ENCODE measurements around the gene IQCE. TPM values are rescaled to one million over a fixed set of nuclear protein-coding genes. Genes with fewer than 3 reads are reported as not detected.

IQCE gene
- total RNA-seq, 1 experiment from 2014 or later, result 21.4 TPM

GRCh38 chr7:2528481-2529095 is 30.2 kb upstream of the IQCE start:
- Histone ChIP-seq H3K27ac (ENCODE audit: low read depth, low read length) (peak overlapping the region; percentile 37), H3K27me3 (ENCODE audit: insufficient read depth, low read length) (no peaks in the 10 kb centered on the region), H3K79me2 (ENCODE audit: insufficient read depth, low read length) (no peaks in the 10 kb centered on the region), H3K4me1 (ENCODE audit: control insufficient read depth in 1 of 2, insufficient read depth in 2 of 2, low read length in 2 of 2) (peaks cover 53 to 61% of the 10 kb centered on the region in 2 experiments), H2AFZ (ENCODE audit: low read depth, low read length, poor library complexity, severe bottlenecking) (no peak overlapping the region), H3K9ac (ENCODE audit: low read length) (no peak overlapping the region), H4K20me1 (ENCODE audit: insufficient read depth) (no peaks in the 10 kb centered on the region), H3K4me3 (replicated peaks in 1 of 2; ENCODE audit: low read depth in 1 of 2, low read length in 2 of 2) (no peak overlapping the region), H3K9me2 (ENCODE audit: insufficient read depth) (no peaks in the 10 kb centered on the region), H3K36me3 (ENCODE audit: control insufficient read depth in 1 of 2, insufficient read depth in 2 of 2, low read length in 2 of 2) (no peaks in the 10 kb centered on the region), H3K4me2 (ENCODE audit: low read length) (peak overlapping the region; percentile 62), H3K9me3 (ENCODE audit: control insufficient read depth in 1 of 2, insufficient read depth in 1 of 2, low read depth in 1 of 2, low read length in 2 of 2) (no peaks in the 10 kb centered on the region)
- CTCF ChIA-PET, result interaction anchor here (0.7 kb wide), 1 partner anchor 60 kb away, joined by 3 read pairs; no protein-coding TSS in a partner anchor
- no peak for DNase-seq (ENCODE audit: low read depth, low spot score)
- TF ChIP-seq POLR2AphosphoS5 (IDR thresholded peaks at IDR 0.05; ENCODE audit: low read depth, low read length), result no peak
- TF ChIP-seq SP1 (IDR thresholded peaks at IDR 0.05; ENCODE audit: low read depth), result no peak
- no peak for TF ChIP-seq EZH2phosphoT487 (IDR thresholded peaks at IDR 0.05; ENCODE audit: borderline replicate concordance)
- intact Hi-C loops (cut with micrococcal nuclease), result no loop called here
- ATAC-seq, result no peak
- BruUV-seq (replicated peaks), result no TSS peak
- RAD21 ChIA-PET (ENCODE audit: low non-redundant PET in 1 of 2, low total read pairs in 2 of 2, uncharacterized antibody in 2 of 2, unreplicated experiment in 2 of 2), result no interaction called here
- POLR2A ChIA-PET, result interaction anchor here (1.2 kb wide), 1 partner anchor 60 kb away, joined by 4 read pairs; no protein-coding TSS in a partner anchor

GRCh38 chr7:2529161-2530070 is 29.4 kb upstream of the IQCE start:
- Histone ChIP-seq H2AFZ (ENCODE audit: low read depth, low read length, poor library complexity, severe bottlenecking) (no peak overlapping the region), H3K27me3 (ENCODE audit: insufficient read depth, low read length) (no peaks in the 10 kb centered on the region), H3K4me2 (ENCODE audit: low read length) (peak overlapping the region; percentile 56), H3K4me1 (ENCODE audit: control insufficient read depth in 1 of 2, insufficient read depth in 2 of 2, low read length in 2 of 2) (peaks cover 47 to 53% of the 10 kb centered on the region in 2 experiments), H3K4me3 (replicated peaks in 1 of 2; ENCODE audit: low read depth in 1 of 2, low read length in 2 of 2) (peak overlapping the region in 1 of 2 experiments; percentile 20; a peak in 1 of 4 replicates), H3K27ac (ENCODE audit: low read depth, low read length) (peak overlapping the region; percentile 37; the same call in 1 of the 2 replicates), H3K9me3 (ENCODE audit: control insufficient read depth in 1 of 2, insufficient read depth in 1 of 2, low read depth in 1 of 2, low read length in 2 of 2) (no peaks in the 10 kb centered on the region), H3K36me3 (ENCODE audit: control insufficient read depth in 1 of 2, insufficient read depth in 2 of 2, low read length in 2 of 2) (no peaks in the 10 kb centered on the region), H3K79me2 (ENCODE audit: insufficient read depth, low read length) (no peaks in the 10 kb centered on the region), H3K9me2 (ENCODE audit: insufficient read depth) (no peaks in the 10 kb centered on the region), H4K20me1 (ENCODE audit: insufficient read depth) (no peaks in the 10 kb centered on the region), H3K9ac (ENCODE audit: low read length) (peak overlapping the region; percentile 12; the same call in 1 of the 2 replicates)
- no TSS peak for BruUV-seq (replicated peaks)
- CTCF ChIA-PET, result interaction anchor here (0.6 kb wide), 1 partner anchor 61 kb away, joined by 3 read pairs; no protein-coding TSS in a partner anchor
- POLR2A ChIA-PET, result no interaction called here
- intact Hi-C loops (cut with micrococcal nuclease), result no loop called here
- no peak for TF ChIP-seq RAD21 (IDR thresholded peaks at IDR 0.05; ENCODE audit: low read depth)
- no peak for TF ChIP-seq JUND (IDR thresholded peaks at IDR 0.05)
- TF ChIP-seq, protein P1, sequence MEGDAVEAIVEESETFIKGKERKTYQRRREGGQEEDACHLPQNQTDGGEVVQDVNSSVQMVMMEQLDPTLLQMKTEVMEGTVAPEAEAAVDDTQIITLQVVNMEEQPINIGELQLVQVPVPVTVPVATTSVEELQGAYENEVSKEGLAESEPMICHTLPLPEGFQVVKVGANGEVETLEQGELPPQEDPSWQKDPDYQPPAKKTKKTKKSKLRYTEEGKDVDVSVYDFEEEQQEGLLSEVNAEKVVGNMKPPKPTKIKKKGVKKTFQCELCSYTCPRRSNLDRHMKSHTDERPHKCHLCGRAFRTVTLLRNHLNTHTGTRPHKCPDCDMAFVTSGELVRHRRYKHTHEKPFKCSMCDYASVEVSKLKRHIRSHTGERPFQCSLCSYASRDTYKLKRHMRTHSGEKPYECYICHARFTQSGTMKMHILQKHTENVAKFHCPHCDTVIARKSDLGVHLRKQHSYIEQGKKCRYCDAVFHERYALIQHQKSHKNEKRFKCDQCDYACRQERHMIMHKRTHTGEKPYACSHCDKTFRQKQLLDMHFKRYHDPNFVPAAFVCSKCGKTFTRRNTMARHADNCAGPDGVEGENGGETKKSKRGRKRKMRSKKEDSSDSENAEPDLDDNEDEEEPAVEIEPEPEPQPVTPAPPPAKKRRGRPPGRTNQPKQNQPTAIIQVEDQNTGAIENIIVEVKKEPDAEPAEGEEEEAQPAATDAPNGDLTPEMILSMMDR (IDR thresholded peaks at IDR 0.05 in 2 of 3, conservative IDR thresholded peaks at IDR 0.05 in 1 of 3; ENCODE audit: borderline replicate concordance in 1 of 3, insufficient read depth in 1 of 3, low read depth in 2 of 3, low read length in 2 of 3), result no peak
- TF ChIP-seq ZNF274 (IDR thresholded peaks at IDR 0.05; ENCODE audit: low read depth, low read length), result no peak
- no peak for TF ChIP-seq POLR2A (IDR thresholded peaks at IDR 0.05; ENCODE audit: borderline replicate concordance, extremely low read depth, insufficient read depth, insufficient read length)
- TF ChIP-seq ATF3 (IDR thresholded peaks at IDR 0.05), result no peak
- TF ChIP-seq POLR2AphosphoS5 (IDR thresholded peaks at IDR 0.05; ENCODE audit: low read depth, low read length), result no peak; the same call in 1 of the 2 replicates
- TF ChIP-seq YY1 (IDR thresholded peaks at IDR 0.05; ENCODE audit: extremely low read depth, insufficient replicate concordance, low read depth, low read length), result no peak
- TF ChIP-seq, protein P2, sequence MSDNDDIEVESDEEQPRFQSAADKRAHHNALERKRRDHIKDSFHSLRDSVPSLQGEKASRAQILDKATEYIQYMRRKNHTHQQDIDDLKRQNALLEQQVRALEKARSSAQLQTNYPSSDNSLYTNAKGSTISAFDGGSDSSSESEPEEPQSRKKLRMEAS (IDR thresholded peaks at IDR 0.05), result no peak
- no peak for TF ChIP-seq FOSL1 (IDR thresholded peaks at IDR 0.05; ENCODE audit: low read depth)
- no peak for TF ChIP-seq CEBPB (IDR thresholded peaks at IDR 0.05; ENCODE audit: low read depth)
- no peak for TF ChIP-seq ZFX (IDR thresholded peaks at IDR 0.05)
- RAD21 ChIA-PET (ENCODE audit: low non-redundant PET in 1 of 2, low total read pairs in 2 of 2, uncharacterized antibody in 2 of 2, unreplicated experiment in 2 of 2), result interaction anchor here in 1 of 2 experiments (0.6 kb wide), 2 partner anchors 26 to 78 kb away, joined by 3 read pairs; partner anchors contain the start of gene BRAT1
- peak; percentile 60 for ATAC-seq
- no peak for DNase-seq (ENCODE audit: low read depth, low spot score)
